ENCODE results near the gene NEURL1B.

NEURL1B gene, protein sequence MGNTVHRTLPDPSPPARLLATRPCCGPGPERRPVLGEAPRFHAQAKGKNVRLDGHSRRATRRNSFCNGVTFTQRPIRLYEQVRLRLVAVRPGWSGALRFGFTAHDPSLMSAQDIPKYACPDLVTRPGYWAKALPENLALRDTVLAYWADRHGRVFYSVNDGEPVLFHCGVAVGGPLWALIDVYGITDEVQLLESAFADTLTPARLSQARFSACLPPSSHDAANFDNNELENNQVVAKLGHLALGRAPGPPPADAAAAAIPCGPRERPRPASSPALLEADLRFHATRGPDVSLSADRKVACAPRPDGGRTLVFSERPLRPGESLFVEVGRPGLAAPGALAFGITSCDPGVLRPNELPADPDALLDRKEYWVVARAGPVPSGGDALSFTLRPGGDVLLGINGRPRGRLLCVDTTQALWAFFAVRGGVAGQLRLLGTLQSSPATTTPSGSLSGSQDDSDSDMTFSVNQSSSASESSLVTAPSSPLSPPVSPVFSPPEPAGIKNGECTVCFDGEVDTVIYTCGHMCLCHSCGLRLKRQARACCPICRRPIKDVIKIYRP

DNA sequence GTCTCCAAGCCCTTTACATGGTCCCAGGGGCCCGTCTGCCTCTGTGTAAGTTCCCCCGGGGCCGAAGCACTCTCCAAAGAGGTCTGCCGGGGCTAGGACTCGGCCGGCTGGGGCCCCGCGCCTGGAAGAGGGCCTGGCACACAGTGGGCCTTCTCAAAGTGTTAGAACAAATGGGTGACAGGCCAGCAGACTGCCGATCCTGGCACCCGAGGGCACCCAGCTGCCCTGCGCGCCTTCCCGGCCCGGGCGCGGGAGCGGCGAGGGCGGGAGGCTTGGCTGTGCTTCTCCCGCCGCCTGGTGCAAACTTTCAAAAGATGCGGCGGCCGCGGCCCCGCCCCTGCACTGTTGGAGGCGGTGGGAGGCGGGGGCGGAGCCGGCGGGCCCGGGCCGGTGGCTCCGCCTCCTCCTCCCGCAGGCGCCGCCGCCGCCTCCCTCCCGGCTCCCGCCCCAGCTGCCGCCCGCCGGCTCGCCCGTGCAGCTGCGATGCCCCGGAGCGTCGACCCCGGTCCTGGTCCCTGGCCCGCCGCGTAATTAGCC, at the start of gene NEURL1B:
TSS of gene NEURL1B (plus strand) at position 442 of the 537 bp plus-strand sequence. CDS start 144 bp downstream, outside the sequence.
- FAIRE-seq = no peak

DNA sequence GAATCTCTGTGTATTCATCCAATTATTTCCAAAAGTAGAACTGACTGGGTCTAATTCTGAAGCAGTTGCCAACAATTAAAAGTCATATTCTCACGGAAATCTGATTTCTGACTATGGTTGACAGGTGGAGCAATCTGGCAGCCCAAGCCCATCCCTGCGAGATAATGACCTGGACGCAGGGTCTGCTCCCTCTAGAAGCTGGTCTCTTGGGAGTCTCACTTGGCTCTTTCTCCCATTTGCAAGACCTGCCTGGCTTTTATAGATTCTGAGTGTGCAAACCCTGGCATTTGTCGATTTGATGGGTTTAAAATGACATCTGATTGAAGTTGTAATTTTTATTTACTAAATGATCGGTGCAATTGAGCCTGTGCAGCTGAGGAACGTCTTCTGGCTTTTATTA, 49.4 kb upstream of the NEURL1B start:
- DNase-seq (ENCODE audit: insufficient read length, low spot score) = no peak
- TF ChIP-seq, protein P1, sequence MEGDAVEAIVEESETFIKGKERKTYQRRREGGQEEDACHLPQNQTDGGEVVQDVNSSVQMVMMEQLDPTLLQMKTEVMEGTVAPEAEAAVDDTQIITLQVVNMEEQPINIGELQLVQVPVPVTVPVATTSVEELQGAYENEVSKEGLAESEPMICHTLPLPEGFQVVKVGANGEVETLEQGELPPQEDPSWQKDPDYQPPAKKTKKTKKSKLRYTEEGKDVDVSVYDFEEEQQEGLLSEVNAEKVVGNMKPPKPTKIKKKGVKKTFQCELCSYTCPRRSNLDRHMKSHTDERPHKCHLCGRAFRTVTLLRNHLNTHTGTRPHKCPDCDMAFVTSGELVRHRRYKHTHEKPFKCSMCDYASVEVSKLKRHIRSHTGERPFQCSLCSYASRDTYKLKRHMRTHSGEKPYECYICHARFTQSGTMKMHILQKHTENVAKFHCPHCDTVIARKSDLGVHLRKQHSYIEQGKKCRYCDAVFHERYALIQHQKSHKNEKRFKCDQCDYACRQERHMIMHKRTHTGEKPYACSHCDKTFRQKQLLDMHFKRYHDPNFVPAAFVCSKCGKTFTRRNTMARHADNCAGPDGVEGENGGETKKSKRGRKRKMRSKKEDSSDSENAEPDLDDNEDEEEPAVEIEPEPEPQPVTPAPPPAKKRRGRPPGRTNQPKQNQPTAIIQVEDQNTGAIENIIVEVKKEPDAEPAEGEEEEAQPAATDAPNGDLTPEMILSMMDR (IDR thresholded peaks at IDR 0.05; ENCODE audit: insufficient read depth, missing control alignments) = no peak
- FAIRE-seq = no peak

More for the DNA sequence above, at the start of gene NEURL1B:
- TF ChIP-seq, protein P1 (IDR thresholded peaks at IDR 0.05; ENCODE audit: insufficient read depth, missing control alignments) = no peak
- peak; percentile 91 for DNase-seq (ENCODE audit: insufficient read length, low spot score)

DNA sequence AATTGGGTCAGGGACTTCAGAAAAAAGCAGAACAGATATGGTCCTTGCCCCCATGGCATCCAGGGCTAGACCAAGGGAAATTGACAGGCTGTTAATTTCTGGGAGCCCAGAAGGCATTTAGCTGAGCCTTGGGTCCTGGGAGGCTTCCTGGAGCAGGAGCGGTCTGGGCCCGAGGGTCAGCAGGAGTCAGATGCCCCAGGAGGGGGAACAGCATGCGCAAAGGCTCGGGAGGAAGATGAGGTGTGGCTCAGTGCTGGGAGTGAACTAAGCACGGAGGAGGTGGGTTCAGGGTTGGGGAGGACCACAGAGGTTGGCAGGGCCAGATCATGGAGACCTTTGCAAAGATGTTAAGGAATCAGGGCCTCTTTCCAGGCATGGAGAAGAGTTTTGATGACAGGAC, 48.2 kb upstream of the NEURL1B start:
- no peak for DNase-seq (ENCODE audit: insufficient read length, low spot score)
- no peak for FAIRE-seq
- TF ChIP-seq, protein P1 (IDR thresholded peaks at IDR 0.05; ENCODE audit: insufficient read depth, missing control alignments) = no peak

DNA sequence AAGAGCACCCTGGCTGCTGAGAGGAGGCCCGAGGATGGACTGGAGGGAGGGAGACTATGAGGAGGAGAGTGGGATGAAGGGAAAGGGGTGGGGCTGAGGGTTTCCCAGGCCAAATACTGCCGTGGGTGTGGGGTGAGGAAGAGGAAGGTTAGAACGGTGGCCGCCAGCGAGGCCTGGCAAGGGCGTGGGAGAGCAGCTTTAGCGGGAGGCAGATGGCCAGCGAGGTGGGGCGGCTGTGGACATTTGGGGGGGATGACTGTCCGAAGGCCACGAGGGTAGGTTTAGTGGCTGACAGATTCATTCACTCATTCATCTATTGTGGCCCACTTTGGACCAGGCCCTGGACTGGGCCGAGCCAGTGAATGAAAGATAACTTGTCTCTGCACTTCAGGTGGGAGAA, 47.8 kb upstream of the NEURL1B start:
- TF ChIP-seq, protein P1 (IDR thresholded peaks at IDR 0.05; ENCODE audit: insufficient read depth, missing control alignments) = no peak
- DNase-seq (ENCODE audit: insufficient read length, low spot score) = no peak
- no peak for FAIRE-seq

DNA sequence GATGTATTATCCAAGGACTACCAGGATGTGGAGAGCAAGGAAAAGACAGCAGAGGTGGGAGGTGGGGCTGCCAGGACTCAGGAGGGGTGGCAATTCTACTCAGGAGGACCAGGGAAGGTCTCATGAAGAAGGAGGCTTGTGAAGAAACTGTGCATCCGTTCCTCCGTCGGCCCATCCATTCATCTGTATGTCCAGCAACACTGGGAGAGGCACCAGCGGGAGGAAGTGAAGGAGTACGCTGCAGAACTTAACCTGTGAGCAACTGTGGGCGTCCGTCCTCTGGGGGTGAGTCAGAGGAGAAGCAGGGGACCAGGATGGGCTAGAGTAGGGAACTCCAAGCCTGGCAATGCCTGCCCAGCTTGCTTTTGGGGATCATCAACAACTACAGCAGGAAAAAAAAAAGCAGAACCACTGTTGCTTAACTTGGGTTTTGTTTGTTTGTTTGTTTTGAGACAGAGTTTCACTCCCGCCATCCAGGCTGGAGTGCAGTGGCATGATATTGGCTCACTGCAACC, 47.3 kb upstream of the NEURL1B start:
- TF ChIP-seq, protein P1 (IDR thresholded peaks at IDR 0.05; ENCODE audit: insufficient read depth, missing control alignments) = no peak
- DNase-seq (ENCODE audit: insufficient read length, low spot score) (no peak), FAIRE-seq (no peak)

DNA sequence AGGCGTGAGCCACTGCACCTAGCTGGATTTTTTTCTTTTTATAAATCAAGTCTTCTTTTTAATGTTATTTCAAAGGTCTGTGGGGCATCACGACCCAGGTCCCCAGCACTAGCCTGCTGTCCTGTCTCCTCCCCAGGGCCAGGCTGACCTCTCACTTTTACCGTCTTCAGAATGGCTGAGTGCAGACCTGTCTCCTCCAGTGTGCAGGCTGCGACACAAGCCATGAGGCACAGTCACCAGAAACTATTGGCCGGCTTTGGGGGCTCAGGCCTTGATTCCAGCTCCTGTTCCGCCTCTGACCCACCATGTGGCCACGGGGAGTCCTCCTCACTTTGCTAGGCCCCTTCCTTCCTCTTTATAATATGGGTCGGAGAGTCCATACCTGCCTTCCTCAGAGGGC, 46.6 kb upstream of the NEURL1B start:
- TF ChIP-seq, protein P1 (IDR thresholded peaks at IDR 0.05; ENCODE audit: insufficient read depth, missing control alignments) = no peak
- FAIRE-seq (no peak), DNase-seq (ENCODE audit: insufficient read length, low spot score) (no peak)

Measured in D721Med (cell line).